GM21381 (cell line): Measurements from ENCODE around the gene SCNN1B.
"Not testable (repeated sequence)": the region's sequence is repeated elsewhere in the genome, so short reads cannot be mapped to it uniquely, and the experiment has no call there.

Experiments used
- ATAC-seq: cut with Tn5 transposase; IDR thresholded peaks from one replicate; pipeline ENCODE4 v1.9.1; 2021; ENCODE audit warnings: mild to moderate bottlenecking, moderate library complexity; ENCODE audit not compliant: unreplicated experiment

Gene SCNN1B, protein sequence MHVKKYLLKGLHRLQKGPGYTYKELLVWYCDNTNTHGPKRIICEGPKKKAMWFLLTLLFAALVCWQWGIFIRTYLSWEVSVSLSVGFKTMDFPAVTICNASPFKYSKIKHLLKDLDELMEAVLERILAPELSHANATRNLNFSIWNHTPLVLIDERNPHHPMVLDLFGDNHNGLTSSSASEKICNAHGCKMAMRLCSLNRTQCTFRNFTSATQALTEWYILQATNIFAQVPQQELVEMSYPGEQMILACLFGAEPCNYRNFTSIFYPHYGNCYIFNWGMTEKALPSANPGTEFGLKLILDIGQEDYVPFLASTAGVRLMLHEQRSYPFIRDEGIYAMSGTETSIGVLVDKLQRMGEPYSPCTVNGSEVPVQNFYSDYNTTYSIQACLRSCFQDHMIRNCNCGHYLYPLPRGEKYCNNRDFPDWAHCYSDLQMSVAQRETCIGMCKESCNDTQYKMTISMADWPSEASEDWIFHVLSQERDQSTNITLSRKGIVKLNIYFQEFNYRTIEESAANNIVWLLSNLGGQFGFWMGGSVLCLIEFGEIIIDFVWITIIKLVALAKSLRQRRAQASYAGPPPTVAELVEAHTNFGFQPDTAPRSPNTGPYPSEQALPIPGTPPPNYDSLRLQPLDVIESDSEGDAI

DNA sequence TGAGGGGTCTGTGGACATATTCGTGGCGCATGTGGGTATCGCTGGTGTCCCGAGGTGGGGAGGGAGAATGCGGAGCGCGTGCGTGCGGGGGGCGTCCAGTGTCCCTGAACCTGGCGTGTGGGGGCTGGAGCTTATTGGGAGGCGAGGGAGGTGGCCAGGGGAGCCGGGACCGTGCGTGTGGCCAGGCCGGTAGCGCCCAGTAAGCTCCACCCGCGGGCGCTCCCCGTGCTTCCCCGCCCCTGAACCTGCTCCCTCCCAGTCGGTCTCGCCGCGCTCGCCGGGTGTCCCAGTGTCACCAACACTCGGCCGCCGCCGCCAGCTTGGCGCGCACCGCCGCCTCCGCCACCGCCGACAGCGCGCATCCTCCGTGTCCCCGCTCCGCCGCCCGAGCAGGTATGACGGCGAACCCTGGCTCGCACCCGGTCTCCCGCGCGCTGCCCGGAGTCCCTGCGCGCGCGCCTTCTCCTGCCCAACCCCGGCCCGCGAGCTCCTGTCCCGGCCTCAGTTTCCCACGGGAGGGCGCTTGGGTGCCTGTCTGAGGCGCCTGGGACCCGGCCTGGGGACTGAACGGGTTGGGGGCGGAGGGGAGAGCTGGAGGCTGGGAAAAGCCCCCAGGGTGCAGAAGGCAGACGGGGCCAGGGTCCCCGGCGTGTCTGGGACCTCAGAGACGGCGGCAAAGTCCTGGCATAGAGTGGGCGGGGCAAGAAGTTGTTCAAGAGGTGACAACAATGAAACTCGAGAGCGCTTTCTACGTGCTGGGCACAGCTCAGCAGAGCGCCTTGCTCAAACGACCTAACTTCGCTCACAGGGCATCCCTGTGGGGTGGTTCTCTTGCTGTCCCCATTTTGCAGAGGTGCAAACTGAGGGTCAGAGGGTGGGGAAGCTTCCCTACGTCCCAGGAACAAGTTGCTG, at the start of gene SCNN1B:
Gene SCNN1B (plus strand): TSS at position 258 of the 912 bp plus-strand sequence. CDS start 46,298 bp downstream, outside the sequence.
- no peak for ATAC-seq

DNA sequence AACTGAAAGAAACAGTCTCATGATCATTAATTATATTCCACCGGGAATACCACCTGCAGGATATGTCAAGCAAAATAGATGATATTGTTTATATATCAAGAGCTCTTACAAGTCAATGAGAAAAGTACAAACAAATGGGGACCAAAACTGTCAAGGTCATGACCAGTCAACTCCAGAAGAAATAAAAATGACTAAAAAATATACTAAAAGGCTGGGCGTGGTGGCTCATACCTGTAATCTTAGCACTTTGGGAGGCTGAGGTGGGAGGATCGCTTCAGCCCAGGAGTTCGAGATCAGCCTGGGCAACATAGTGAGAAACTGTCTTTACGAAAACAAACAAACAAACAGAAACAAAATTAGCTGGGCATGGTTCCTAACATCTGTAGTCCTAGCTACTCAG, 49.8 kb upstream of the SCNN1B start:
- ATAC-seq: no peak

DNA sequence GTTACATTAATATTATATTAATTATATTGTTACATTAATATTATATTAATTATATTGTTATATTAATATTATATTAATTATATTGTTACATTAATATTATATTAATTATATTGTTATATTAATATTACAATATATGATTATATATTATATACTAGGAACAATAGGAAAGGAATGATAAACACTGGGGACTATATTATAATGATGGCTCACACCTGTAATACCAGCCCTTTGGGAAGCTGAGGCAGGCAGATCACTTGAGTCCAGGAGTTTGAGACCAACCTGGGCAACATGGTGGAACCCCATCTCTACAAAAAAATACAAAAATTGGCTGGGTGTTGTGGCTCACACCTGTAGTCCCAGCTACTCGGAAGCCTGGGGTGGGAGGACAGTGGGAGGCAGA, 48.5 kb upstream of the SCNN1B start:
- not testable (repeated sequence) for ATAC-seq

DNA sequence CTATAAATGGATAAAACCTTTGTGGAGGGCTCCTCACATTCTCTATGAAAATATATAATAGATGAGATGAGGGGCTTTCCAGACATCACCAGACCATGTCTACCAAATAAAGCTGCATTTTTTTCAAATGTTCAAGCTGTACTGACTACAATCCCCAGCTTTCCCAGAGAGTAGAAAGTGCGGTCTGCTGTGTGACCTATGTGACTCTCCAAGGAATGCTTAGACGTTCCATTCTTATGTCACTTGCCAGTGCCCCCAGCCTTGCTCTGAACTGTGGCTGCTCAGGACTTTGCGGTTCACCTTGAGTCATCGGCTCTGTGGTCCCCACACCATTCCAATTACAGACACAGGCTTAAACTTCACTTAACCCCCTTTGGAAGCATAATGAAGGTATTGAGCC, 47.8 kb upstream of the SCNN1B start:
- no peak for ATAC-seq

DNA sequence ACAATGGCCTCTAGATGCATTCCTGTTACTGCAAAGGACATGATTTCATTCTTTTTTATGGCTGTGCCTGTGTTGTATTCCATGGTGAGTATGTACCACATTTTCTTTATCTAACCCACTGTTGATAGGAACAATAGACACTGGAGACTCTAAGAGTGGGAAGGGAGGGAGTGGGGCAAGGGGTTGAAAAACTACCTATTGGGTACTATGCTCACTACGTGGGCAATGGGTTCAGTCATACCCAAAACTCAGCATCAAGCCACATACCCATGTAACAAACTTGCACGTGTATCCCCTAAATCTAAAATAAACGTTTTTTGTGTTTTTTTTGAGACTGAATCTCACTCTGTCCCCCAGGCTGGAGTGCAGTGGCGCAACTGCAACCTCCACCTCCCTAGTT, 47.1 kb upstream of the SCNN1B start:
- no peak for ATAC-seq

DNA sequence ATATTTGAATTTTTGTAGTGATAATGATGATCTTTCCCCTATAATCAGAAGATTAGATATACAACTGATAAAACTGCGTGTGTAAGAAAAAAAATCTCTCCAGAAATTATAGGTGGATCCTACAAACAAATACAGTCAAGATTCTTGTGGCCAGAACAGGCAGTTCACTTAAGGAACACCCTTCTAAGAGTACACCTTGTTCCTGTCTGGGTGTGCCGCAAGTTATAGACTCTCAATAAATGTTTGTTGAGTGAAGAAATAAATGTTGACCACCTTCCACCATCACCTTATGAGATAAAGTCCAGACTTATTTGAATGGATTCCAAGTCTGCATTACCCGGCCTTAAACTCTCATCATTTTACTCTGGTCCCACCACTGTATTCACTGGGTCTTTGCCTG, 45.7 kb upstream of the SCNN1B start:
- ATAC-seq: no peak

DNA sequence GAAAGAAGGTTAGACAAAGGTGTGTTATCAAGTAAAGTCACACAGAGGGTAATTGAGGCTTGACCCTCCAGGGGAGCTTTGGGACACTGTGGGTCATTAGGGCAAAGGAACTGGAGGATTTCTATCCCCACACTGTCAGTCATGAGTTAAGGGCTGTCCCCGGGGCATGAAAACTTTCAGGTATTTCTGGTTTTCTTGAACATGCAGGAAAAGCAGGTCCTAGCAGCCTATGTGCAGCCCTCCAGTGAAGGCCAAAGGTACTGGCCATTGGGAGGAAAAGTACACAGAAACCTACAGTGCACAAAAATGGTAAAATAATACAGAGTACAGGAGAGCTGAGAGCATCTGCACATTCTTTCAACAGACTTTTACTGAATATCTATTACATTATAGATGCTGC, 44.4 kb upstream of the SCNN1B start:
- ATAC-seq: no peak

DNA sequence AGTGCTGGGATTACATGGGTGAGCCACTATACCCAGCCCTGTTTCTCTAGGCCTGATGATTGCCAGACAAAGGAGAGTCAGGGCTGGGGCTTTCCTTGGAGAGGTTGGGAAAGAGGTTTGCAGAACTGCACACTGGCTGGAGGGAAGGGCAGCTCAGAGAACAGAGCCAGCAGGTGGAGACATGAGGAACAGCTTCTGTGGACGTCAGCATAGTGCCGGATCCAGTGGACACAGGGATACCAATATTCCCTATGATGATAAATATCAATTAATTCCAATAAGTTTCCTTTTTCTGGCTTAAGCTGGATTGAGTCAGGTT, 43.2 kb upstream of the SCNN1B start:
- no peak for ATAC-seq

DNA sequence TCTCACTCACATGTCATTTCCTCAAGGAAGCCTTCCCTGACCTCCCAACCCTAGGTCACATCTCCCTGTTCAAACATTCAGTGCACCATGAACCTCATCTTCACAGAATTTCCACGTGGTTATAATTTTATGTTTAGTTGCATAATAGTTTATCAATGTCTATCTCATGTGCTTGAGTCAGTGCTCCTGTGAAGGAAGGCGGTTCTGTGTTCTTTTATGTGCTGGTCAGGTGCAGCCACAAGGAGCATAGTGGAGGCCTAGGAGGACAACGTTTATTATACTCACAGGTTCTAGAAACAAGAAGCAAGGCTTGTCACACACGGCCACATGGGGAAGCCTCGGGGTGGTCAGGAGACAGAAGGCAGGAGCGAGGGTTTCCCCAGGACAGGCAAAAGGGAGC, 34.5 kb upstream of the SCNN1B start:
- no peak for ATAC-seq

DNA sequence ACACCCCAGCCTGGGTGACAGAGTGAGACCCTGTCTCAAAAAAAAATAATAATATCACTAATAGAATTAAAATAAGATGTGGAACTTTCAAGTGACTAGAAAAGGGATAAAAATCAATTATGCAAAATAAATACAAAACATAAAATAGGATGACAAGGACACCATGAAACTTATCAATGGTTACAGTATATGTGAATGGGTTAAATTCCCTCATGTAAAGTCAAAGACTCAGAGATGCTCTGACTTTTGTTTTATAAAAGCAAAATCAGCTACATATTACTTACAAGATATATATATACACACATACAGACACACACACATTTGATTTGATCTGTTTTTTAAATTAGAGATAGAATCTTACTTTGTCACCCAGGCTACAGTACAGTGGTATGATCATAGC, 33.5 kb upstream of the SCNN1B start:
- ATAC-seq: no peak

DNA sequence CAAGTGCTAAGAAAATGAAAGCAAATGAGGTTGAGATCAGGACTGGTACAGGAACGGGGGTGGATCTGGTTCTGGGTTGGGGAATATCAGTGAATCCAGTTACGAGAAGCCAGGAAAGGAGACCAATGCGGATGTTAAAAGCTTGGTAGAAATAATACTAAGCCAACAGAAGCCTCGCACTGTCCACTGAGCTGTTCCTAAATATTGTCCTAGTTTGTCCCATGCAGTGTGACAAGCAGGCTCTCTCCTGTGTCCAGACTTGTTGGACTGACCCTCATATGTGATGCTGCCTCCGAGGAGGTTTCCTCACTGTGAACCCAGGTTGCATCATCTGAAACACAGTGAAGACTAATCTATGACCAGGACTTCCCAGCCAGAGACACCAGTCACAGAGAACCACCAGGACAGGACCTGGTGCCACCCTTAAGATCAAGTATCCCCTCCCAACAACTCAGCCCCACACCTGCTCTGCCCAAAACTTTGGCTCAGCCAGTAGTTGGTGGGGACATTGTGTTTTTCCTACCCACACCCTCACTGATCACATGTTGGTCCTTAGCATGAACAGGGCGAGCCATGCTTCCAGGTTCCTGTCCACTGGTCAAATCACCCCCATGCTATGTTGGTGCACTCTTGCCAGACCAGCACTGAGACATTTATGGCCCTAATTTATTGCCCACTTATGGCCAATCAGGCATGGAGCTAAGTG, 32.7 kb upstream of the SCNN1B start:
- ATAC-seq: no peak

DNA sequence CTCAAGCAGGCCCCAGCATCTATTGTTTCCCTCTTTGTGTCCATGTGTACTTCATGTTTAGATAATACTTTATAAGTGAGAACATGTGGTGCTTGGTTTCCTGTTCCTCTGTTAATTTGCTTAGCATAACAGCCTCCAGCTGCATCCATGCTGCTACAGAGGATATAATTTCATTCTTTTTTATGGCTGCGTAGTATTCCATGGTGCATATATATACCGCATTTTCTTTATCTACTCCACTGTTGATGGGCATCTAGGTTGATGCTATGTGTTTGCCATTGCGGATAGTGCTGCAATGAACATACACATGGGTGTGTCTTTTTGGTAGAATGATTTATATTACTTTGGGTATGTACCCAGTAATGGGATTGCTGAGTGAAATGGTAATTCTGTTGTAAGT, 31.4 kb upstream of the SCNN1B start:
- no peak for ATAC-seq

DNA sequence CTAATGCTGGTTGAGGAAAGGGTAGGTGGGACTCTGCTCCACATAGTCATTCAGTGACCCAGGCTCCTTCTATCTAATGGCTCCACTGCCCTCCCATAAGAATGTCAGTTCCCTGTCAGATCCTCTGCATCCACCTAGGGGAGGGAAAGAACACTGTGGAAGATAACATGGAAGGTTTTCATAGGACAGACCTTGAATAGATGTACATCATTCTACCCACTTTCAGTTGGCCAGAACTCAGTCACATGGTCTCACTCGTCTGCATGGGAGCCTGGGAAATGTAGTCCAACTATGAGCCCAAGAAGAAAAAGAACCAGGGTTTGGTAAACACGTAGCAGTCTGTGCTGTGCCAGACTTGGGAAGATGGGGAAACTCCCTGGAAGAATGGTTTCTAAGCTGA, 27.1 kb upstream of the SCNN1B start:
- ATAC-seq: no peak

DNA sequence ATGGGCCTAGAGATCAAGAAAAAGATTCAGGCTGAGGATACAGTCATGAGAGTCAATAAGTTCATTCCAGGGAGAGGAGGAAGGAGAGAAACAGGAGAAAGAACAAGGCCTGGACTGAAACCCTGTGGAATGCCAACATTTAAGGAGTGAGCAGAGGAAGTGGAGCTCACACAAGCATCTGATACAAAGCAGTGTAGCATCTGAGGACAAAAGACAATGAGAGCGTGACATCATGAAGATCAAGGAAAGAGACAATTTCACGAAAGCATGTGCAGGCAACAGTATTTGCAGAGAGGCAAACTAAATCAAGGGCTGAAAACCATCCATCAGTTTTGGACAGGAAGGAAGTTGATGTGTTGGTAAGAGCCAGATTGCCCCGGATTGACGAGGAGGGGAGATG, 25.3 kb upstream of the SCNN1B start:
- no peak for ATAC-seq

DNA sequence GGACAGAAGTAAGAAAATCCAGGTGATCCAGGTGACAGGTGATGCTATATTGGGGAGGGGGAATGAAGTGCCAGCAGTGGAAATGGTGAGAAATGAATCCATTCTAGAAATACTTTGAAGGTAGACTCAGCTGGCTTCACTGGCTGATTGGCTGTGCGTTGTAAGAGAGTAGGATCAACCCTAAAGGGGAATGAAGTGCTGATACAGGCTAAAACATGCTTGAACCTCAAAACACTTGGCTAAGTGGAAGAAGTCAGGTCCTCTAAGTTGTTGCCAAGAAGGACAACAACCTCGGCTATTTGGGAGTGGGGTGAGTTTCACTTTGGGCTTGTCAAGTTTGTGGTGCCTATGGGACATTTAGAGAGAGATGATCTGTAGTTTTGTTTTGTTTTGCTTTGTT, 24.1 kb upstream of the SCNN1B start:
- no peak for ATAC-seq

DNA sequence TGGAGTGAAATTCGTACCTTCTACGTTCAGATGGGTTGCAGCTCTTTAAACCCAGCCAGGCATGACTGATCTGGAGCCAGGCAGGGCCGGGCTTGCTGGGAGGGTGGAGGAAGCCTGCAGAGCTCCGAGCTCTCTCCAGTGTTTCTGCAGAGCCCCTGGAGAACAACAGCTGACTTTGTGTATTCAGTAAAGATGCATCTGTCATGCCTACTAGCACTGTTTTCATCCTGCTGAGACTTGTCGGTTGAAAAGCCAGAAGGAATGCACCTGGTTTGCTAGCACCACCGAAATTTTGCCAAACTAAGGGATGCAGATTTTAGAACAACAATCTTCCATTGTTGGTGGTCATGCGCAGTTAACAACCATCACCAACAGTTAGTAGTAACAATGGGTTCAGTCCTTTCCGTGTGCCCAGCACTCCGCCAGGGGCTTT, 22.4 kb upstream of the SCNN1B start:
- no peak for ATAC-seq

DNA sequence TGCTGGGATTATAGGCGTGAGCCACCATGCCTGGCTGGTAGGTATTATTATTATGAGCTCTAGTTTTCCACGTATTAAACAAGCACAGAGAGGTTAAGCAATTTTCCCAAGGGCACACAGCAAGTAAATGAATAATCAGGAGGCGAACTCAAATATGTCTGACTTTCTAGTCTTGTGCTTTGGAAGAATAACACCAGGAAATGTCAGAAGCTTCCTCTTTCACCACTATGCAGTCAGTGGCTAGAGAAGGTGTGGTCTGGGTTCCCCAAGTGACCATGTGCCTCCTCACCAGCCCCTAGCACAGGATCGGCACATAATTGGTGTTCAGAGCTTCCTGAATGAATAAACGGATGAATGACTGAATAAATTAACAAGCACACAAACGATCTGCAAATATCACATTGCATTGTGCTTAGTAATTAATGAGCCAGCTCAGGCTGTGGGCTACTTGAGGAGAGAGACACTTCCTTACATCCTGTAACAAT, 21.6 kb upstream of the SCNN1B start:
- ATAC-seq: no peak

DNA sequence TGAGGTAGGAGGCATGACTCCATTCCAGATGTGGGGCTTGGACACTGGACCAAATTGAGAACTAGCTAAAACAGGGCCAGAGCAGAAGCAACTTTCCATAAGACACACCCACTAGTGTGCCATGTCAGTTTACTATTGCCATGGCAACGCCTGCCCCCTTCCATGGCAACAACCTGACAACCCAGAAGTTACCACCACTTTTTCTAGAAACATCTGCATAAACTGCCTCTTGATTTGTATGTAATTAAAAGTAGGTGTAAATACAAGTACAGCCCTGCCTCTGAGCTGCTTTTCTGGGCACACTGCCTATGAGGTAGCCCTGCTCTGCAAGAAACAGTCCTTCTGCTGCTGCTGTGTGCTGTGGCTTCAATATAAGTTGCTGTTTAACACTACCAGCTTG, 19.5 kb upstream of the SCNN1B start:
- ATAC-seq: no peak

DNA sequence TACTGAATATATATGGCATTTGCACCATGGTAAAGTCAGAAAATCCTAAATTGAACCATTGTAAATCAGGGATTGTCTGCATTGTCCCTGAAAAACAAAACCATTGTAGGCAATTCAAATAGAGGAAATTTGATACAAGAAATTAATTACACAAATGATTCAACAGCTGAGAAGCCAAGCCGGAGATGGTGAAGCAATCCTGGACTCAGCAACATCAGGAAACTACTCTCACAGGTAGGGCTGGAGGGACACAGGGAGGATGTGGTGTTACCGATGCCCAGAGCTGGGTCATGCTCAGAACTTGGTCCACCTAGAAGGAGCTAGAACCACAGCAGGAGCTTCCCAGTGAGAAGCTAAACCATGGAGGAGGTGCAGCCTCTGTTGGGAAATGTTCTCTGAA, 18.5 kb upstream of the SCNN1B start:
- no peak for ATAC-seq

DNA sequence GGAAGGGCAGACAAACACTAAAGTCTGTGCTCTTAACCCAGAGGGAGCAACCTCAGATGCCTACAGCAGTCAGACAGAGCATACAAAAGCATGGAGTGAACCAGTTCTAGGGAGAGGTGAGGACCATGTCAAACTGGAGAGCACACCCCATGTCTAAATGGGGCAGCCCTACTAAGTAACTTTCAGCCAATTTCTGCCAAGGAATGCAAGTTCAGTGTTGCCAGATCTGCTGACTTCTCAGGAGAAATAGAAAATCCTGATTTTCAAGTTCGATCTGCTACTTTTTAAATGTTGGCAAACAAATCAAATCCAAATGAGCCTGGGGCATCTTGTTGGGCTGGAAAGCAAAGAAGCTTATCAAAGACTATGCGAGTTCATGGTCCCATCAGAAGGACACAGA, 17.5 kb upstream of the SCNN1B start:
- ATAC-seq: no peak

DNA sequence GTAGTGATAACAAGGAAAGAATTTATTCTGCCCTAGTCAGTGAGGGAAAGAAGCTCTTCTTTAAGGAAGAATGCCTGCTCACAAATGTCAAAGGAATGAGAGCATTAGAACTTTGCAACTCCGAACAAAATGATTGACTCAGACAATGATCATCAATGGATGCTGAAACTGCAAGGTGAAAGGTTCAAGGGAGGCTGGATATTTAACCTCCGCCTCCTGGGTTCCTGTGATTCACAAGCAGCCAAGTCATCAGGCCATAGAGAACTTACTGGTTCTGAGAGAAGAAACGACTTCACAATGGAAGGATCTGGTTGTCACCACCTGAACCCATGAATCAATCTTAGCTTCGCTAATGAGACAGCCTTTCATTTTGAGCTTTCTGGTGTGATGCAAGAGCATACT, 16.0 kb upstream of the SCNN1B start:
- no peak for ATAC-seq
